ENCODE data around the gene CXorf65.

CXorf65 gene

GRCh38 chrX:71106427-71106826 lies at the start of gene CXorf65:
TSS of gene CXorf65 (minus strand) at chrX:71106740. CDS start at chrX:71106556, 184 bp downstream.
- DNase-seq, result peak; percentile 37
- H3K9me3 Mint-ChIP-seq, result no peaks in the 10 kb centered on the region
- peaks cover 70% of the 10 kb centered on the region for H3K4me1 Mint-ChIP-seq (ENCODE audit: low read depth)
- peaks cover 11% of the 10 kb centered on the region for H3K27me3 Mint-ChIP-seq
- H3K27ac Mint-ChIP-seq, result peak within 1 kb of the TSS; percentile 97
- H3K4me3 Mint-ChIP-seq, result peak within 1 kb of the TSS; percentile 94
- H3K36me3 Mint-ChIP-seq (ENCODE audit: low read depth), result peaks cover 70% of the 10 kb centered on the region

GRCh38 chrX:71154641-71155040 lies 48.1 kb upstream of the CXorf65 start:
- Mint-ChIP-seq H3K27me3 (peaks cover 22% of the 10 kb centered on the region), H3K4me1 (ENCODE audit: low read depth) (peaks cover 8% of the 10 kb centered on the region), H3K9me3 (no peaks in the 10 kb centered on the region), H3K4me3 (no peak overlapping the region), H3K36me3 (ENCODE audit: low read depth) (no peaks in the 10 kb centered on the region), H3K27ac (no peak overlapping the region)
- DNase-seq, result no peak

GRCh38 chrX:71154196-71154595 lies 47.7 kb upstream of the CXorf65 start:
- Mint-ChIP-seq H3K27me3 (peaks cover 20% of the 10 kb centered on the region), H3K27ac (no peak overlapping the region), H3K4me1 (ENCODE audit: low read depth) (peaks cover 4% of the 10 kb centered on the region), H3K9me3 (no peaks in the 10 kb centered on the region), H3K36me3 (ENCODE audit: low read depth) (no peaks in the 10 kb centered on the region), H3K4me3 (no peak overlapping the region)
- no peak for DNase-seq

- Mint-ChIP-seq H3K36me3 (ENCODE audit: low read depth) (no peaks in the 10 kb centered on the region), H3K27me3 (peaks cover 23% of the 10 kb centered on the region), H3K9me3 (no peaks in the 10 kb centered on the region), H3K4me1 (ENCODE audit: low read depth) (peaks cover 2% of the 10 kb centered on the region), H3K4me3 (no peak overlapping the region), H3K27ac (no peak overlapping the region)
- no peak for DNase-seq
These were observed 44.8 kb upstream of the CXorf65 start for GRCh38 chrX:71151366-71151765.

- no peak overlapping the region for H3K4me3 Mint-ChIP-seq
- peaks cover 3% of the 10 kb centered on the region for H3K36me3 Mint-ChIP-seq (ENCODE audit: low read depth)
- DNase-seq, result no peak
- H3K4me1 Mint-ChIP-seq (ENCODE audit: low read depth), result peaks cover 8% of the 10 kb centered on the region
- no peak overlapping the region for H3K27ac Mint-ChIP-seq
- H3K9me3 Mint-ChIP-seq, result no peaks in the 10 kb centered on the region
- H3K27me3 Mint-ChIP-seq, result peaks cover 26% of the 10 kb centered on the region
These were observed 41.7 kb upstream of the CXorf65 start for GRCh38 chrX:71148278-71148663.

- peaks cover 8% of the 10 kb centered on the region for H3K4me1 Mint-ChIP-seq (ENCODE audit: low read depth)
- peaks cover 22% of the 10 kb centered on the region for H3K27me3 Mint-ChIP-seq
These were observed 41.1 kb upstream of the CXorf65 start for GRCh38 chrX:71147496-71148277.

GRCh38 chrX:71144651-71145050 lies 38.1 kb upstream of the CXorf65 start, which contains the start of gene NLGN3:
TSS of gene NLGN3 (plus strand) at chrX:71144841. CDS start at chrX:71147750, 2,909 bp downstream.
- H3K9me3 Mint-ChIP-seq, result no peaks in the 10 kb centered on the region
- peaks cover 10% of the 10 kb centered on the region for H3K4me1 Mint-ChIP-seq (ENCODE audit: low read depth)
- H3K36me3 Mint-ChIP-seq (ENCODE audit: low read depth), result peaks cover 25% of the 10 kb centered on the region
- H3K27ac Mint-ChIP-seq, result peak within 1 kb of the TSS; percentile 7
- DNase-seq, result no peak
- H3K27me3 Mint-ChIP-seq, result peaks cover 23% of the 10 kb centered on the region
- H3K4me3 Mint-ChIP-seq, result no peak within 1 kb of the TSS

More at GRCh38 chrX:71147496-71148277, 41.1 kb upstream of the CXorf65 start:
- no peaks in the 10 kb centered on the region for H3K9me3 Mint-ChIP-seq
- H3K27ac Mint-ChIP-seq, result no peak overlapping the region
- H3K36me3 Mint-ChIP-seq (ENCODE audit: low read depth), result peaks cover 7% of the 10 kb centered on the region
- H3K4me3 Mint-ChIP-seq, result no peak overlapping the region
- no peak for DNase-seq

- DNase-seq, result no peak
- Mint-ChIP-seq H3K4me1 (ENCODE audit: low read depth) (peaks cover 14% of the 10 kb centered on the region), H3K27me3 (peaks cover 27% of the 10 kb centered on the region), H3K4me3 (no peak overlapping the region), H3K9me3 (no peaks in the 10 kb centered on the region), H3K27ac (peak overlapping the region; percentile 34), H3K36me3 (ENCODE audit: low read depth) (peaks cover 33% of the 10 kb centered on the region)
These were observed 37.0 kb upstream of the CXorf65 start for GRCh38 chrX:71143508-71143907.

- peaks cover 61% of the 10 kb centered on the region for H3K36me3 Mint-ChIP-seq (ENCODE audit: low read depth)
- H3K27me3 Mint-ChIP-seq, result peaks cover 33% of the 10 kb centered on the region
- no peaks in the 10 kb centered on the region for H3K9me3 Mint-ChIP-seq
- peaks cover 7% of the 10 kb centered on the region for H3K4me1 Mint-ChIP-seq (ENCODE audit: low read depth)
- DNase-seq, result no peak
- no peak overlapping the region for H3K4me3 Mint-ChIP-seq
- peak overlapping the region; percentile 52 for H3K27ac Mint-ChIP-seq
These were observed 33.9 kb upstream of the CXorf65 start for GRCh38 chrX:71140440-71140839.

- Mint-ChIP-seq H3K27me3 (peaks cover 44% of the 10 kb centered on the region), H3K4me1 (ENCODE audit: low read depth) (peaks cover 10% of the 10 kb centered on the region), H3K9me3 (no peaks in the 10 kb centered on the region), H3K36me3 (ENCODE audit: low read depth) (peaks cover 82% of the 10 kb centered on the region), H3K27ac (no peak overlapping the region), H3K4me3 (no peak overlapping the region)
- no peak for DNase-seq
These were observed 25.0 kb upstream of the CXorf65 start for GRCh38 chrX:71131510-71131909.

GRCh38 chrX:71128915-71129765 lies 22.6 kb upstream of the CXorf65 start:
- Mint-ChIP-seq H3K27me3 (peaks cover 32% of the 10 kb centered on the region), H3K9me3 (no peaks in the 10 kb centered on the region), H3K4me3 (no peak overlapping the region), H3K27ac (peak overlapping the region; percentile 66), H3K4me1 (ENCODE audit: low read depth) (peaks cover 10% of the 10 kb centered on the region), H3K36me3 (ENCODE audit: low read depth) (peaks cover 75% of the 10 kb centered on the region)
- peak; percentile 86 for DNase-seq

GRCh38 chrX:71128166-71128833 lies 21.8 kb upstream of the CXorf65 start:
- H3K27ac Mint-ChIP-seq, result no peak overlapping the region
- no peak for DNase-seq
- peaks cover 75% of the 10 kb centered on the region for H3K36me3 Mint-ChIP-seq (ENCODE audit: low read depth)
- H3K4me3 Mint-ChIP-seq, result no peak overlapping the region
- peaks cover 10% of the 10 kb centered on the region for H3K4me1 Mint-ChIP-seq (ENCODE audit: low read depth)
- H3K9me3 Mint-ChIP-seq, result no peaks in the 10 kb centered on the region
- peaks cover 31% of the 10 kb centered on the region for H3K27me3 Mint-ChIP-seq

- Mint-ChIP-seq H3K4me1 (ENCODE audit: low read depth) (peaks cover 23% of the 10 kb centered on the region), H3K4me3 (peak overlapping the region; percentile 81), H3K9me3 (no peaks in the 10 kb centered on the region), H3K27ac (peak overlapping the region; percentile 88), H3K36me3 (ENCODE audit: low read depth) (peaks cover 34% of the 10 kb centered on the region), H3K27me3 (peaks cover 12% of the 10 kb centered on the region)
- no peak for DNase-seq
These were observed 12.5 kb upstream of the CXorf65 start for GRCh38 chrX:71118985-71119535.

All from activated T-cell treated with anti-CD3 and anti-CD28 coated beads, Interleukin-2, amount 50 U/mL, for 24 hours (primary cell).